Measurements from ENCODE around the gene LUZP4.

DNA sequence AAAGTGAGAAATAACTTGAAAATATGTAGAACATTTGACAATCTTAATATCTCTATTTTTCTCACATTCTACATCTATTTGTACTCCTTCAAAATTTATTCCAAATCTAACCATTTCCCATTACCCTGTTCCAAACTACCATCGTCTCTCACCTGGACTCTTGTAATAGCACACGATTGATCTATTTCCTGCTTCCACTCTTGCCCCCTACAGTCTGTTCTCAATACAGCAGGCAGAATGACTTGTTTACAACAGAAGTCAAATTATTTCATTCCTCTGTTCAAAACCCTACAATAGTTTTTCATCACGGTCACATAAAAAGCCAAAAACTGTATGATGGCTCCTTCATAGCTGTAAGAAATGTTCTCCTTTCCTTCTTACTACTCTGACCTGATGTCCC is 21.1 kb upstream of the LUZP4 start:
- TF ChIP-seq POLR2A (IDR thresholded peaks at IDR 0.05; ENCODE audit: extremely low read depth, insufficient read length) (no peak), MYC (IDR thresholded peaks at IDR 0.05; ENCODE audit: low read depth, low read length) (no peak)
- TF ChIP-seq, protein P1, sequence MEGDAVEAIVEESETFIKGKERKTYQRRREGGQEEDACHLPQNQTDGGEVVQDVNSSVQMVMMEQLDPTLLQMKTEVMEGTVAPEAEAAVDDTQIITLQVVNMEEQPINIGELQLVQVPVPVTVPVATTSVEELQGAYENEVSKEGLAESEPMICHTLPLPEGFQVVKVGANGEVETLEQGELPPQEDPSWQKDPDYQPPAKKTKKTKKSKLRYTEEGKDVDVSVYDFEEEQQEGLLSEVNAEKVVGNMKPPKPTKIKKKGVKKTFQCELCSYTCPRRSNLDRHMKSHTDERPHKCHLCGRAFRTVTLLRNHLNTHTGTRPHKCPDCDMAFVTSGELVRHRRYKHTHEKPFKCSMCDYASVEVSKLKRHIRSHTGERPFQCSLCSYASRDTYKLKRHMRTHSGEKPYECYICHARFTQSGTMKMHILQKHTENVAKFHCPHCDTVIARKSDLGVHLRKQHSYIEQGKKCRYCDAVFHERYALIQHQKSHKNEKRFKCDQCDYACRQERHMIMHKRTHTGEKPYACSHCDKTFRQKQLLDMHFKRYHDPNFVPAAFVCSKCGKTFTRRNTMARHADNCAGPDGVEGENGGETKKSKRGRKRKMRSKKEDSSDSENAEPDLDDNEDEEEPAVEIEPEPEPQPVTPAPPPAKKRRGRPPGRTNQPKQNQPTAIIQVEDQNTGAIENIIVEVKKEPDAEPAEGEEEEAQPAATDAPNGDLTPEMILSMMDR (IDR thresholded peaks at IDR 0.05; ENCODE audit: low read depth, low read length) = peak; percentile 16
- TF ChIP-seq, protein P2, sequence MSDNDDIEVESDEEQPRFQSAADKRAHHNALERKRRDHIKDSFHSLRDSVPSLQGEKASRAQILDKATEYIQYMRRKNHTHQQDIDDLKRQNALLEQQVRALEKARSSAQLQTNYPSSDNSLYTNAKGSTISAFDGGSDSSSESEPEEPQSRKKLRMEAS (IDR thresholded peaks at IDR 0.05; ENCODE audit: low read depth, low read length) = no peak

Measured in NB4 (cell line).